Activated T-helper 9 cell treated with anti-CD3 and anti-CD28 coated beads, Interleukin-2, amount 50 U/mL, for 16 hours (primary cell): ENCODE results near the gene PLSCR3.
"Not testable (repeated sequence)": the region's sequence is repeated elsewhere in the genome, so short reads cannot be mapped to it uniquely, and the experiment has no call there.

Experiments used
- DNase-seq: peaks from one replicate; pipeline ENCODE4 v3.0.0-alpha.2; 2020; ENCODE audit warnings: low read depth

The PLSCR3 gene

DNA sequence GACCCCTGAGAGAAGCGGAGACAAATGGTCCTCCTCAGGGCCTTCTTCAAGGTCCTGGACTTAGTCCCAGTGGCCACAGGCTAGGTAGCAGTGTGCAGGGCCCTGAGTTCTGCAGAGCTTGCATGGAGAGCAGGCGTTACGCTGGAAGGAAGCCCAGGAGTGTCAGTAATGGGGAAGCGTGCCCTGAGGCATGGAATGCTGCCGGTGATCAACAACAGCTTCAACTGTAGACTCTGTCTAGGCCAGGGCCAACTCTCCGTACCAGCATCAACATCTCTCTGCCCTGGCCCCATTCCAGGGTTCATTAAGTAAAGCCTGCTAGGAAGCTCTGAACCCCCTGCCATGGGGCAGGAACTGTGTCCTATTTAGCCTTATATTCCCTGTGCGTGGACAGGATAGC is 14.0 kb downstream of the PLSCR3 start:
- no peak for DNase-seq

DNA sequence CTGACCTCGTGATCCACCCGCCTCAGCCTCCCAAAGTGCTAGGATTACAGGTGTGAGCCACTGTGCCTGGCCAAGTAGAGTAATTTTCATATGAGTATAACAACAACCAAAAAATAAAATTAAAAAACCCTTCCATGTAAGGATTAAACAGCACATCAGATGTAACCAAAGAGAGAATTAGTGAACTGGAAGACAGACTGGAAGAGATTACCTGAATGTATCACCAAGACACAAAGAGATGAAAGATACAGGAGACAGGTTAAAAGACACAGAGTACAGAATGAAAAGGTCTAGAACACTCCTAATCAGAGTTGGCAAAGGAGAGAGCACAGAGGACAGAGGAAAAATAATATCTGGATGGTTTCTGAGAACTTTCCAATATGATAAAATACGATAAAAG is 15.2 kb downstream of the PLSCR3 start:
- DNase-seq = no peak

DNA sequence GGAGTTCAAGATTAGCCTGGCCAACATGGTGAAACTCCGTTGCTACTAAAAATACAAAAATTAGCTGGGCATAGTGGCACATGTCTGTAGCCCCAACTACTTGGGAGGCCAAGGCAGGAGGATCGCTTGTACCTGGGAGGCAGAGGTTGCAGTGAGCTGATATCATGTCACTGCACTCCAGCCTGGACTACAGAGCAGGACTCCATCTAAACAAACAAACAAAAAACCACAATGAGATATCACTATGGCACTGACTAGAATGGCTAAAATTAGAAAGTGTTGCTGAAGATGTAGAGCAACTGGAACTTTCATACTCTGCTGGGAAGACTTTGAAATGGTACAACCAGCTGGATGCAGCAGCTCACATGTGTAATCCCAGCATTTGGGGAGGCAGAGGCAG is 20.0 kb downstream of the PLSCR3 start:
- DNase-seq = no peak

DNA sequence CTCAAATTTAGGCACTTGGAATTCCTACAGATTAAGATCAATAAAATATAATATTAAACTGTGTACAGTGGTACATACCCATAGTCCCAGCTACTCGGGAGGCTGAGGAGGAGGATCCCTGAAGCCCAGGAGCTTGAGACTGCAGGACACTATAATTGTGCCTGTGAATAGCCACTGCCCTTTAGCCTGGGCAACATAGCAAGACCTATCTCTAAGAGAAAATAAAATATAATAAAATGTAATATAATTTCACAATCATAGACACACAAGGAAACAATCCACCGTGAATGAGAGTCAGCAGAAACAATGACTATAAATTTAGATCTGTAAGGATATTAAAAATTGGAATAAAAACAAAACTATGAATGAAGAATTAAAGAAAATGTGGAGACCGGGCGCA is 23.5 kb downstream of the PLSCR3 start:
- no peak for DNase-seq

- no peak for DNase-seq
Observed at GRCh38 chr17:7369825-7370224, 24.5 kb downstream of the PLSCR3 start.

- not testable (repeated sequence) for DNase-seq
Observed at GRCh38 chr17:7368599-7368994, 25.7 kb downstream of the PLSCR3 start.

- DNase-seq = no peak
Observed at GRCh38 chr17:7367918-7368598, 26.3 kb downstream of the PLSCR3 start.

- no peak for DNase-seq
Observed at GRCh38 chr17:7367083-7367482, 27.2 kb downstream of the PLSCR3 start.

DNA sequence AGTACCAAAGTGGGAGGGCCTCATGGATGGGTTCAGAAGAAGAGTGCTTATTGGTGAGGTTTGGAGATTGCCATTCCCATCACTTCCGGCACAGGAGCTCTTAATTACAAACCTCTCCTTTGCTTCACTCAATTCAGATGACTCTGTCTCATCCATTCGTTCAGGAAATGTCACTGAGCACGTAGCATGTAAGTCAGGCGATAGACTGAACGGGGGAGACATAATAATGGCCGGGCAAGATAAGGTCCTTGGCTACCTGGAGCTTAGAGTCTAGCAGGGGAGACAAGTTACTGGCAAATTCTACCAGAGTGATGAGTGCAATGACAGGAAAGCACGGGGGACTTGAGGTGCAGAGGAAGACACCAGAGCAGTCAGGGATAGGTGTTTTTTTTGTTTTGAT is 28.4 kb downstream of the PLSCR3 start:
- not testable (repeated sequence) for DNase-seq

DNA sequence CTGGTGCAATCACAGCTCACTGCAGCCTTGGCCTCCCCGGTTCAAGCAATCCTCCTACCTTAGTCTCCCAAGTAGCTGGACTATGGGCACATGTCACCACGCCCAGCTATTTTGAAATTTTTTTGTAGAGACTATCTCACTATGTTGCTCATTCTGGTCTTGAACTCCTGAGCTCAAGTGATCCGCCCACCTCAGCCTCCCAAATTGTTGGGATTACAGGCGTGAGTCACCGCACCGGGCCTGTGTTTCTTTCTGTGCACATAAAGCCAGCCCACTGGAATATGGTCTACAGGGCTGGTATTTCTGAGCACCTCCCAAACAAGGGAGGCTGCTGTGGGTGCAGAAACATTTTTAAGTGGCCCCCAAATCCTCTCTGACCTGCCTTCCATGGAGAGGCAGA is 31.0 kb downstream of the PLSCR3 start:
- no peak for DNase-seq

- DNase-seq = no peak
Observed at GRCh38 chr17:7361906-7362305, 32.4 kb downstream of the PLSCR3 start.

- DNase-seq = no peak
Observed at GRCh38 chr17:7357381-7357780, 36.9 kb downstream of the PLSCR3 start.

- DNase-seq = no peak
Observed at GRCh38 chr17:7356756-7357155, 37.6 kb downstream of the PLSCR3 start.

GRCh38 chr17:7356072-7356549 is 38.2 kb downstream of the PLSCR3 start:
- peak; percentile 76 for DNase-seq

GRCh38 chr17:7355573-7355972 is 38.8 kb downstream of the PLSCR3 start:
- DNase-seq = no peak

DNA sequence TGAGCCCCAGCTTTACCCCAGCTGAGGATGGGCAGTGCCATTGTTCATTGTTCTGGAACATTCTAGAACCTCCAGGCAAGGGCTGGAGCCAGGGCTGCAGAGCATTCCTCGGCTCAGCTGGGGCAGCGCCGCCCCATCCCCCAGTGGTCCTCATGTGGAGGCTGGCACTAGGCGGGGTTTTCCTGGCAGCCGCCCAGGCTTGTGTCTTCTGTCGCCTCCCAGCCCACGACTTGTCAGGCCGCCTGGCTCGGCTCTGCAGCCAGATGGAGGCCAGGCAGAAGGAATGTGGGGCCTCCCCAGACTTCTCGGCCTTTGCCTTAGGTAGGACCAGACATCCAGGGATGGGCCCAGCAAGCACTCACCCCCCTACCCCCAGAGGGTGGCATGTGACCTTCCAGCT is 39.3 kb downstream of the PLSCR3 start, which contains the start of gene TMEM95:
Gene TMEM95, plus strand, starts transcription at position 104 of the 400 bp plus-strand sequence. Its CDS starts 49 bp downstream, at position 153.
- no peak for DNase-seq

DNA sequence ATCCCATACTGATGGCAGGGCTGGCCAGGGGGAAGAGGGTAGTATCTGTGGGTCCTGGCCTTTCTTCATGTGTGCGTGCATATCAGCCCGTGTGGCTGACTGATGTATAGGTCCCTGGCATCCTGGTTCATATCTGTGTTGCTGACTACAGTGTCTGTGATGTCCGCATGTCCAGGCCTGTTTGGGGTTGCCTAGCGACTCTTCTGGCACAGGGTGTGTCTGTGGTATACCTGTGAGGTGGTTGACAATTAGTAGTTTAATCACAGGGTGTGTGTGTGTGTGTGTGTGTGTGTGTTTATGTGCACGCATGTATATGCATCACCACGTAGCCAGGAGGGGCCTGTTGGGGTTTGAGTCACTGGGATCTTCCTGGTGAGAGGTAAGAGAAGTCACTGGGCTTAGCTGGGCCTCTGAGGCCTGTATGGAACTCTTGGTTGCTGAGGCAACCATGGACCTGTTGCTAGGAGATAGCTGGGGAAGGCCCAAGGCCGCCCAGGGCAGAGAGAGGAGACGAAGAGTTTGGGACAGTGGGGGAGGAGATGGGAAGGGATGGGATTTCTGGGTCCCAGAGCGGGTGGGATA is 40.0 kb downstream of the PLSCR3 start:
- no peak for DNase-seq

DNA sequence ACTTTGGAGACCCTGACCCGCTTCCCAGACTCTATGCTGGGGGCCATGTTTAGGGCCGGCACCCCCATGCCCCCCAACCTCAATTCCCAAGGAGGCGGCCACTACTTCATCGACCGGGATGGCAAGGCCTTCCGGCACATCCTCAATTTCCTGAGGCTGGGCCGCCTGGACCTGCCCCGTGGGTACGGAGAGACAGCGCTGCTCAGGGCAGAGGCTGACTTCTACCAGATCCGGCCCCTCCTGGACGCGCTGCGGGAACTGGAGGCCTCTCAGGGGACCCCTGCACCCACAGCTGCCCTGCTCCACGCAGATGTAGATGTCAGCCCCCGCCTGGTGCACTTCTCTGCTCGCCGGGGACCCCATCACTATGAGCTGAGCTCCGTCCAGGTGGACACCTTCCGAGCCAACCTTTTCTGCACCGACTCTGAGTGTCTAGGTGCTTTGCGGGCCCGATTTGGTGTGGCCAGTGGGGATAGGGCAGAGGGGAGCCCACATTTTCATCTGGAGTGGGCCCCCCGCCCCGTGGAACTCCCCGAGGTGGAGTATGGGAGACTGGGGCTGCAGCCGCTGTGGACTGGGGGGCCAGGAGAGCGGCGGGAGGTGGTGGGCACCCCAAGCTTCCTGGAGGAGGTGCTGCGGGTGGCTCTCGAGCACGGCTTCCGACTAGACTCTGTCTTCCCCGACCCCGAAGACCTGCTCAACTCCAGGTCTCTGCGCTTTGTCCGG is 41.3 kb downstream of the PLSCR3 start:
- DNase-seq = no peak

DNA sequence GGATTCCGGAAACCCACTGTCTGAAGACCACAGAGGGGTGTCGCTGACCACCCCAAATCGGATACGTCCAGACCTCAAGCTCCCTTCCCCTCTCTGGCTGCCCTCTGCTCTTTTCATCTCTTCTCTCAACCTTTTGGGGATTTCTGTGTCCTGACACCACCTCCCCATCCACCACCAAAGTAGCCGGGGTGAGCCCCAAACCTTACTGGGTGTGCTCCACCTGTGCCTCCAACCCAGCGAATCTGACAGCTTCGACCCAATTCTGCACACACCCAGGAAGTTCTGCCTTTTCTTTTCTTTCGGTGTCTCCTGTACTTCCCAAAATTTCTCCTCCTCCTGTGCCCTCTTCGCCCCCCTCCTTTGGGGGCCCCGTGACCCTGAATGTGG is 41.8 kb downstream of the PLSCR3 start:
- no peak for DNase-seq

DNA sequence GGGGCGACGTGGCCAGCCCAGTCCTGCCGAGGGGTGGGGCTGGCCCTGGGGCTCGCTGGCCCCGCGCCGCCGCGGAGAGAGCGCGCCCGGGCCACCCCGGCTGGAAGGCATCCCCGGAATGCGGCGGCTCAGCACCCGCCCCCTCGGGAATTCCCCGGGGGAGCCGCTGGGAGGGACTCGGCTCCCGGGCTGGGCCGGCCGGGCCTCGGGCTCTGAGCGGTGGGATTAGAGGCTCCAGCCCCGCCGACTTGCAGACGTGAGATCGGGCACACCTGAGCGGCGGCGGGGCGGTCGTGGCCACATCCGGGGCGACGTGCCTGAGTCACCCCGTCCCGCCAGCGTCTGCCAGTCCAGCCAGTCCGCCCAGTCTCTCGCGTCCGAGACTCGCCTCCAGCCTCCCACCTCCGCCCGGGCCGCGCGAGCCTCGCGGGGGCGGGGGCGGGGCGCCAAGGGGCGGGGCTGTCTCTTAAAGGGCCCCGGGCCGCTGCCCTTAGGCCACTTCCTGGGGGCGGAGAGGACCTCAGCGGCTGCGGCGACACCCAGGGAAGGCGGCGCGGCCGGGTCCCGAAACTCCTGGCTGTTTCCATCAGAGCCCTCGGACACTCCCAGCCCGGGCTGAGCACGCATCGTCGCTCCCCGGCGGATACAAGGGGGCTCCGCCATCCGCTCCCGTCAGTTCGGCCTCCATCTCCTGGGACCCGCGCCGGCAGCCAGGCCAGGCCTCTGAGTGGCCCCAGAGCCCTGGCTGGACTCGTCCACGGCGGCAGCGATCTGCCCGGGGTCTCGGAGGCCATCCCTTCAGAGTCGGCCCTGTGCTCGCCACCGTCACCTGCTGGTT is 42.4 kb downstream of the PLSCR3 start, which contains the start of gene KCTD11:
Gene KCTD11, plus strand, starts transcription at position 498 of the 838 bp plus-strand sequence.
- peak; percentile 68 for DNase-seq

GRCh38 chr17:7348478-7349242 is 45.7 kb downstream of the PLSCR3 start:
- no peak for DNase-seq
